GM12878 (cell line): ENCODE measurements around the gene TP53I3. TPM values are rescaled to one million over a fixed set of nuclear protein-coding genes. Genes with fewer than 3 reads are reported as not detected.

Source experiments
- ATAC-seq: fragments of 200-7000 bp; cut with Tn5 transposase; 3 replicates; pipeline ENCODE4 v1.9.1; 2020; ENCODE audit warnings: mild to moderate bottlenecking, moderate library complexity
- BruUV-seq: library from RNA; stranded (reverse); fragments of 400-500 nt; replicated peaks from 2 replicates; lab custom pipeline; 2021; lab: Mats Ljungman, UMichigan
- CTCF ChIA-PET: fragments of 300-600 bp; sonication (Branson Sonifier 250); formaldehyde crosslinking; extraction: SDS; loops from one replicate; lab custom pipeline; 2021; ENCODE audit warnings: inconsistent platforms; lab: Yijun Ruan, JAX
- POLR2A ChIA-PET: fragments of 350-600 bp; formaldehyde crosslinking; extraction: SDS; loops from one replicate; lab custom pipeline; 2021; ENCODE audit warnings: inconsistent platforms; lab: Charles Lee
- RAD21 ChIA-PET: fragments of 300-600 bp; sonication (Branson Sonifier 250); formaldehyde crosslinking; loops from one replicate; lab custom pipeline; 2023; ENCODE audit warnings: antibody characterized with exemption; ENCODE audit not compliant: unreplicated experiment; lab: Charles Lee
- SMC1A ChIA-PET: fragments of 300-600 bp; sonication (Branson Sonifier 250); formaldehyde crosslinking; loops from one replicate; lab custom pipeline; 2023; ENCODE audit not compliant: unreplicated experiment, uncharacterized antibody; lab: Charles Lee
- DNase-seq: peaks from one replicate; pipeline ENCODE4 v3.0.0-alpha.2; 2011; ENCODE audit warnings: low read depth, low spot score
- FAIRE-seq: peaks from 3 replicates; lab custom pipeline; 2011; peaks lifted over from hg19 to GRCh38; lab: Jason Lieb, UNC
- H2AFZ ChIP-seq: 2 replicates; pipeline ENCODE4 v1.6.0; 2011; ENCODE audit warnings: low read depth, low read length, control low read depth; ENCODE audit not compliant: control insufficient read depth
- H3K27ac ChIP-seq: 2 replicates; pipeline ENCODE4 v1.5.1; 2011; ENCODE audit warnings: control low read depth; ENCODE audit not compliant: control insufficient read depth, insufficient read depth
- H3K27me3 ChIP-seq, 2 experiments: replicated peaks in 1 of 2; 2 replicates each; pipeline versions ENCODE4 v1.6.0 to v1.6.1; 2011; ENCODE audit warnings: low read length in 1 of 2; ENCODE audit not compliant: control insufficient read depth in 2 of 2, insufficient read depth in 2 of 2
- H3K36me3 ChIP-seq, 2 experiments: 2 replicates each; pipeline ENCODE4 v1.5.1; 2011; ENCODE audit warnings: low read length in 1 of 2; ENCODE audit not compliant: control insufficient read depth in 2 of 2, insufficient read depth in 2 of 2
- H3K4me1 ChIP-seq: 2 replicates; pipeline ENCODE4 v1.6.1; 2011; ENCODE audit warnings: mild to moderate bottlenecking, low read length, moderate library complexity, mixed read lengths; ENCODE audit not compliant: control insufficient read depth, insufficient read depth
- H3K4me2 ChIP-seq: 2 replicates; pipeline ENCODE4 v1.6.0; 2011; ENCODE audit warnings: control low read depth; ENCODE audit not compliant: control insufficient read depth, insufficient read depth
- H3K4me3 ChIP-seq: fragments of 200-600 bp; sonication (generic); 2 replicates; pipeline ENCODE4 v1.5.1; 2016
- H3K79me2 ChIP-seq: 2 replicates; pipeline ENCODE4 v1.6.0; 2011; ENCODE audit warnings: low read length; ENCODE audit not compliant: control insufficient read depth, insufficient read depth
- H3K9ac ChIP-seq: 2 replicates; pipeline ENCODE4 v1.8.0; 2011; ENCODE audit warnings: low read length, control low read depth, mixed read lengths; ENCODE audit not compliant: control insufficient read depth, insufficient read depth
- H3K9me3 ChIP-seq: replicated peaks from 3 replicates; pipeline ENCODE4 v1.5.1; 2011; ENCODE audit warnings: mild to moderate bottlenecking, low read length; ENCODE audit not compliant: control insufficient read depth, insufficient read depth
- H4K20me1 ChIP-seq: 2 replicates; pipeline ENCODE4 v1.6.0; 2011; ENCODE audit not compliant: control insufficient read depth, insufficient read depth
- HDAC6 ChIP-seq: fragments of 200-600 bp; sonication (generic); IDR thresholded peaks from one replicate; pipeline ENCODE4 v1.8.0; 2017; ENCODE audit warnings: antibody characterized with exemption; ENCODE audit not compliant: unreplicated experiment
- KLF5 ChIP-seq: fragments of 450-650 bp; IDR thresholded peaks from 2 replicates; pipeline ENCODE4 v1.6.1; 2014; ENCODE audit warnings: mild to moderate bottlenecking; ENCODE audit not compliant: partially characterized antibody
- MEF2B ChIP-seq: fragments of 450-650 bp; IDR thresholded peaks from 2 replicates; pipeline ENCODE4 v1.6.1; 2018; ENCODE audit warnings: mild to moderate bottlenecking, moderate library complexity; ENCODE audit not compliant: partially characterized antibody, poor library complexity, severe bottlenecking
- POLR2A ChIP-seq: IDR thresholded peaks from 2 replicates; pipeline ENCODE4 v1.6.1; 2011; ENCODE audit warnings: low read depth, mild to moderate bottlenecking, low read length
- RELA ChIP-seq: fragments of 450-650 bp; IDR thresholded peaks from 2 replicates; pipeline ENCODE4 v1.8.0; 2014; ENCODE audit warnings: borderline replicate concordance; ENCODE audit not compliant: partially characterized antibody
- RUNX3 ChIP-seq: IDR thresholded peaks from 2 replicates; pipeline ENCODE4 v1.6.1; 2012; ENCODE audit warnings: low read length, inconsistent platforms
- SPI1 ChIP-seq: IDR thresholded peaks from 2 replicates; pipeline ENCODE4 v1.6.1; 2011; ENCODE audit warnings: low read depth, mild to moderate bottlenecking, low read length, moderate library complexity, borderline replicate concordance; ENCODE audit not compliant: insufficient read depth
- WGBS: methylation state at CpG from one replicate; pipeline ENCODE4 v1.1.6; 2016; ENCODE audit warnings: low lambda C conversion rate; ENCODE audit not compliant: insufficient replicate concordance, insufficient coverage; ENCODE audit errors: missing lambda C conversion rate; 5-methylcytosine and 5-hydroxymethylcytosine counted together
- in situ Hi-C: fragments of 300-500 bp; cut with MboI; formaldehyde crosslinking; loops from 9 replicates; pipeline ENCODE4 v1.14.3; 2018; ENCODE audit warnings: mixed read lengths
- intact Hi-C: fragments of 100-400 bp; cut with micrococcal nuclease; formaldehyde crosslinking; loops from one replicate; pipeline ENCODE4 v1.14.2; 2022; ENCODE audit not compliant: unreplicated experiment
- polyA plus RNA-seq, 11 experiments: library from polyadenylated mRNA; depleted of rRNA in 4 of 11; unstranded in 6 of 11; stranded (reverse) in 5 of 11; fragments of >200 nt; fragmentation: Nextera tagmentation in 4 of 11; fragmentation: Illumina TruSeq in 1 of 11; extraction: Ambion mirVana in 4 of 11; extraction: Trizol in 1 of 11; gene quantifications; 1 replicate in 1 of 11; 2 replicates in 10 of 11; pipeline versions ENCODE4 v1.2.1 to v1.2.3, GENCODE V29; 2011 to 2016; ENCODE audit warnings: inconsistent platforms in 2 of 11, missing spikeins in 2 of 11, low read depth in 1 of 11
- total RNA-seq, 4 experiments: library from RNA; depleted of rRNA in 3 of 4; stranded (reverse); fragments of >200 nt in 3 of 4; fragmentation: Illumina TruSeq in 1 of 4; extraction: Trizol in 1 of 4; gene quantifications; 2 replicates each; pipeline versions ENCODE4 v1.2.1 to v1.2.3, GENCODE V29; 2013 to 2021

The TP53I3 gene
- total and polyA plus RNA-seq, 10 of the 15 experiments (the other 5 are each of a cell fraction or from before 2014, with no cell fraction given), result 1.4 to 57.4 (median 11.6) TPM

DNA sequence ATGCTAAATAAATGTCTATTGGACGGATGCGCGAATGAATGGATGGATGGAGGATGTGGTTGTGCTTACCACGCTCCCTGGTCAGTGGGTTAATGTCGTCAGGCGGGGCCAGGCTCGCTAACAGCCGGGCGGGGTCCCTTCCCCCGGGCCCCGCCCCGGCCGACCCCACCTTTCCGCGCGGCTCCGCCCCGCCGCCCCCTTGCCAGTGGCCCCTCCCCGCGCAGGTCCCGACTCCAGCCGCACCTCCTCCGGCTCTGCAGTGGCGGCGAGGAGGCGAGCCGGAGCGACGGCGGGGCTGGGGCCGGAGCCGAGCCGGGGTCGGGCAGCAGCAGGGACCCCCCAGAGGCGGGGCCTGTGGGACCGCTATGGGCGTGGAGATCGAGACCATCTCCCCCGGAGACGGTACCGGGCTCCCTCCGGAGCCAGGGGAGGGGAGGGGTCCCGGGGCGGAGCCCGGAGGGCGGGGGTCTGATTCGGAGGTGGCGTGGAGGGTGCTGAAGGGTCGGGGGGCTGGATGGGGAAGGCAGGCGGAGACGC is 35.1 kb downstream of the TP53I3 start, which contains the start of gene FKBP1B:
TSS of gene FKBP1B (plus strand) at position 257 of the 537 bp plus-strand sequence. CDS start at position 366, 109 bp downstream.
- 2% methylated on average over 27 of the region's 52 CpGs for WGBS
- Histone ChIP-seq H3K4me1 (peaks cover 11% of the 10 kb centered on the region), H3K27me3 (peaks cover 0 to 5% of the 10 kb centered on the region in 2 experiments; a peak in 3 of 4 replicates), H3K36me3 (no peaks in the 10 kb centered on the region), H3K9me3 (no peaks in the 10 kb centered on the region), H4K20me1 (no peaks in the 10 kb centered on the region), H3K27ac (no peak within 1 kb of the TSS), H3K4me3 (peak within 1 kb of the TSS; percentile 54), H2AFZ (peak within 1 kb of the TSS; percentile 75), H3K79me2 (peaks cover 7% of the 10 kb centered on the region), H3K4me2 (peak within 1 kb of the TSS; percentile 90), H3K9ac (peak within 1 kb of the TSS; percentile 32; the same call in 1 of the 2 replicates)
- peak; percentile 13 for FAIRE-seq
- ChIA-PET CTCF (interaction anchor here (0.6 to 3.7 kb wide), 5 partner anchors 10 to 255 kb away, joined by 3 to 26 read pairs (median 3); partner anchors contain the start of genes ATAD2B and TP53I3), RAD21 (interaction anchor here (0.8 to 1.2 kb wide), 3 partner anchors 14 to 124 kb away, joined by 3 to 7 read pairs (median 3); partner anchors contain the start of gene ATAD2B), POLR2A (interaction anchor here (0.6 to 1.0 kb wide), 2 partner anchors 122 to 934 kb away, joined by 3 to 4 read pairs; no protein-coding TSS in a partner anchor), SMC1A (interaction anchor here (0.7 kb wide), 1 partner anchor 49 kb away, joined by 3 read pairs; no protein-coding TSS in a partner anchor)
- no peak for DNase-seq
- TF ChIP-seq RUNX3 (0 out of 2 replicates have a peak, but pooled peaks have one; percentile 39), POLR2A (0 out of 2 replicates have a peak, but pooled peaks have one; percentile 49), HDAC6 (no peak), RELA (no peak), SPI1 (no peak), KLF5 (no peak), MEF2B (no peak)
- intact Hi-C loops (loop anchor here (5.0 kb wide), 1 partner anchor 122 kb away; the partner anchor contains the start of gene ATAD2B), in situ Hi-C loops (no loop called here)
- peak; percentile 26 for ATAC-seq
- BruUV-seq, result no TSS peak
